Neural cell (in vitro differentiated cells): ENCODE measurements around the gene MPO. TPM values are rescaled to one million over a fixed set of nuclear protein-coding genes. Genes with fewer than 3 reads are reported as not detected.

Experiments
- H2AFZ ChIP-seq: fragments of 200-600, 300-800 bp; sonication (generic), shearing (Covaris generic); 2 replicates; pipeline ENCODE4 v1.6.0; 2014; ENCODE audit warnings: low read depth, mild to moderate bottlenecking, antibody characterized with exemption, low read length, moderate library complexity
- H3F3A ChIP-seq: fragments of 200-600 bp; shearing (Covaris generic); 2 replicates; pipeline ENCODE4 v1.6.1; 2016; ENCODE audit warnings: mild to moderate bottlenecking, moderate library complexity, mixed read lengths, antibody characterized with exemption, low read length; ENCODE audit not compliant: insufficient read depth, poor library complexity, severe bottlenecking
- H3K27ac ChIP-seq: fragments of 200-600, 300-800 bp; sonication (generic), shearing (Covaris generic); 2 replicates; pipeline ENCODE4 v1.5.1; 2014; ENCODE audit warnings: mild to moderate bottlenecking, low read length, moderate library complexity
- H3K27me3 ChIP-seq: fragments of 300-800, 200-600 bp; sonication (generic), shearing (Covaris generic); 2 replicates; pipeline ENCODE4 v1.6.0; 2014; ENCODE audit warnings: mild to moderate bottlenecking, low read depth, low read length, moderate library complexity; ENCODE audit not compliant: insufficient read depth
- H3K36me3 ChIP-seq: fragments of 300-800, 200-600 bp; sonication (generic), shearing (Covaris generic); 2 replicates; pipeline ENCODE4 v1.5.1; 2014; ENCODE audit warnings: mild to moderate bottlenecking, antibody characterized with exemption, low read length, moderate library complexity; ENCODE audit not compliant: insufficient read depth
- H3K4me2 ChIP-seq: fragments of 300-800, 200-600 bp; sonication (generic), shearing (Covaris generic); 2 replicates; pipeline ENCODE4 v1.6.0; 2014; ENCODE audit warnings: mild to moderate bottlenecking, low read length
- H3K4me3 ChIP-seq: fragments of 300-800, 200-600 bp; sonication (generic), shearing (Covaris generic); 2 replicates; pipeline ENCODE4 v1.5.1; 2014; ENCODE audit warnings: mild to moderate bottlenecking, low read length, moderate library complexity
- H3K79me2 ChIP-seq: fragments of 200-600 bp; shearing (Covaris generic); replicated peaks from 2 replicates; pipeline ENCODE4 v1.6.0; 2014; ENCODE audit warnings: mild to moderate bottlenecking, low read length, moderate library complexity; ENCODE audit not compliant: insufficient read depth
- H3K9ac ChIP-seq: fragments of 300-800, 200-600 bp; sonication (generic), shearing (Covaris generic); 2 replicates; pipeline ENCODE4 v1.6.1; 2016; ENCODE audit warnings: mild to moderate bottlenecking, low read length, mixed read lengths
- H3K9me2 ChIP-seq: fragments of 200-600 bp; shearing (Covaris generic); 2 replicates; pipeline ENCODE4 v1.6.1; 2016; ENCODE audit warnings: mild to moderate bottlenecking, low read length, mixed read lengths; ENCODE audit not compliant: insufficient read depth
- H3K9me3 ChIP-seq: fragments of 200-600, 300-800 bp; sonication (generic), shearing (Covaris generic); 2 replicates; pipeline ENCODE4 v1.6.1; 2016; ENCODE audit warnings: mild to moderate bottlenecking, mixed run types, low read length, moderate library complexity, mixed read lengths
- H4K20me1 ChIP-seq: fragments of 200-600 bp; shearing (Covaris generic); 2 replicates; pipeline ENCODE4 v1.6.1; 2016; ENCODE audit warnings: mild to moderate bottlenecking, mixed run types; ENCODE audit not compliant: insufficient read depth
- EP300 ChIP-seq: fragments of 450-650 bp; conservative IDR thresholded peaks from 2 replicates; pipeline ENCODE4 v1.6.1; 2014; ENCODE audit warnings: antibody characterized with exemption, mild to moderate bottlenecking, moderate library complexity; ENCODE audit not compliant: poor library complexity, severe bottlenecking
- EZH2 ChIP-seq: fragments of 200-600, 300-800 bp; shearing (Covaris generic), sonication (generic); IDR thresholded peaks from 2 replicates; pipeline ENCODE4 v1.6.1; 2014; ENCODE audit warnings: antibody characterized with exemption, low read length, borderline replicate concordance, mild to moderate bottlenecking; ENCODE audit not compliant: insufficient read depth, poor library complexity, severe bottlenecking
- MXI1 ChIP-seq: fragments of 450-650 bp; conservative IDR thresholded peaks from 2 replicates; pipeline ENCODE4 v1.6.1; 2014; ENCODE audit warnings: antibody characterized with exemption, mild to moderate bottlenecking; ENCODE audit not compliant: poor library complexity, severe bottlenecking
- POLR2AphosphoS5 ChIP-seq: IDR thresholded peaks from 2 replicates; pipeline ENCODE4 v1.6.1; 2012
- RAD21 ChIP-seq: fragments of 450-650 bp; conservative IDR thresholded peaks from 2 replicates; pipeline ENCODE4 v1.6.1; 2014; ENCODE audit warnings: antibody characterized with exemption, mild to moderate bottlenecking, moderate library complexity
- SMC3 ChIP-seq: fragments of 450-650 bp; conservative IDR thresholded peaks from 2 replicates; pipeline ENCODE4 v1.6.1; 2014; ENCODE audit warnings: antibody characterized with exemption, mild to moderate bottlenecking, moderate library complexity; ENCODE audit not compliant: poor library complexity
- TAF1 ChIP-seq: IDR thresholded peaks from 2 replicates; pipeline ENCODE4 v1.6.1; 2012; ENCODE audit warnings: low read depth
- polyA plus RNA-seq: library from polyadenylated mRNA; depleted of rRNA; stranded (reverse); fragments of >200 nt; gene quantifications from 2 replicates; pipeline ENCODE4 v1.2.3, GENCODE V29; 2014
- TF ChIP-seq, protein P1 (sequence below): fragments of 450-650 bp; IDR thresholded peaks from 2 replicates; pipeline ENCODE4 v1.5.1; 2014; ENCODE audit warnings: antibody characterized with exemption, mild to moderate bottlenecking, moderate library complexity; ENCODE audit not compliant: poor library complexity, severe bottlenecking
- TF ChIP-seq, protein P2 (sequence below): IDR thresholded peaks from 2 replicates; pipeline ENCODE4 v1.6.1; 2012; ENCODE audit warnings: borderline replicate concordance

Gene MPO
- polyA plus RNA-seq, 1 donor from 2014 or later = not detected

DNA sequence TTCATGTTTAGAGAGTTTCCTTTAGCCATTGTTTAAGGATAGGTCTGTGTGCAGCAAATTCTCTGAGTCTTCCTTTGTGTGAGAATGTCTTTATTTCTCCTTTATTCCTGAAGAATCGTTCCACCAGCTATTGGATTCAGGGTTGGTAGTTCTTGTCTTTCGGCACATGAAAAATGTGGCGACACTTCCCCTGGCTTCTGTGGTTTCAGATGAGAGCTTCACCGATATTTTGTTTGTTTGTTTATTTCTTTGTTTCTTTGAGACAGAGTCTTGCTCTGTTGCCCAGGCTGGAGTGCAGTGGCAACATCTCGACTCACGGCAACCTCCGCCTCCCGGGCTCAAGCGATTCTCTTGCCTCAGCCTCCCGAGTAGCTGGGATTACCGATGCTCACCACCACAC is 18.6 kb downstream of the MPO start:
- TF ChIP-seq RAD21 = no peak
- no peak for TF ChIP-seq POLR2AphosphoS5
- no peak for TF ChIP-seq MXI1
- TF ChIP-seq, protein P1, sequence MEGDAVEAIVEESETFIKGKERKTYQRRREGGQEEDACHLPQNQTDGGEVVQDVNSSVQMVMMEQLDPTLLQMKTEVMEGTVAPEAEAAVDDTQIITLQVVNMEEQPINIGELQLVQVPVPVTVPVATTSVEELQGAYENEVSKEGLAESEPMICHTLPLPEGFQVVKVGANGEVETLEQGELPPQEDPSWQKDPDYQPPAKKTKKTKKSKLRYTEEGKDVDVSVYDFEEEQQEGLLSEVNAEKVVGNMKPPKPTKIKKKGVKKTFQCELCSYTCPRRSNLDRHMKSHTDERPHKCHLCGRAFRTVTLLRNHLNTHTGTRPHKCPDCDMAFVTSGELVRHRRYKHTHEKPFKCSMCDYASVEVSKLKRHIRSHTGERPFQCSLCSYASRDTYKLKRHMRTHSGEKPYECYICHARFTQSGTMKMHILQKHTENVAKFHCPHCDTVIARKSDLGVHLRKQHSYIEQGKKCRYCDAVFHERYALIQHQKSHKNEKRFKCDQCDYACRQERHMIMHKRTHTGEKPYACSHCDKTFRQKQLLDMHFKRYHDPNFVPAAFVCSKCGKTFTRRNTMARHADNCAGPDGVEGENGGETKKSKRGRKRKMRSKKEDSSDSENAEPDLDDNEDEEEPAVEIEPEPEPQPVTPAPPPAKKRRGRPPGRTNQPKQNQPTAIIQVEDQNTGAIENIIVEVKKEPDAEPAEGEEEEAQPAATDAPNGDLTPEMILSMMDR = no peak
- no peak for TF ChIP-seq EZH2
- no peak for TF ChIP-seq EP300
- TF ChIP-seq, protein P2, sequence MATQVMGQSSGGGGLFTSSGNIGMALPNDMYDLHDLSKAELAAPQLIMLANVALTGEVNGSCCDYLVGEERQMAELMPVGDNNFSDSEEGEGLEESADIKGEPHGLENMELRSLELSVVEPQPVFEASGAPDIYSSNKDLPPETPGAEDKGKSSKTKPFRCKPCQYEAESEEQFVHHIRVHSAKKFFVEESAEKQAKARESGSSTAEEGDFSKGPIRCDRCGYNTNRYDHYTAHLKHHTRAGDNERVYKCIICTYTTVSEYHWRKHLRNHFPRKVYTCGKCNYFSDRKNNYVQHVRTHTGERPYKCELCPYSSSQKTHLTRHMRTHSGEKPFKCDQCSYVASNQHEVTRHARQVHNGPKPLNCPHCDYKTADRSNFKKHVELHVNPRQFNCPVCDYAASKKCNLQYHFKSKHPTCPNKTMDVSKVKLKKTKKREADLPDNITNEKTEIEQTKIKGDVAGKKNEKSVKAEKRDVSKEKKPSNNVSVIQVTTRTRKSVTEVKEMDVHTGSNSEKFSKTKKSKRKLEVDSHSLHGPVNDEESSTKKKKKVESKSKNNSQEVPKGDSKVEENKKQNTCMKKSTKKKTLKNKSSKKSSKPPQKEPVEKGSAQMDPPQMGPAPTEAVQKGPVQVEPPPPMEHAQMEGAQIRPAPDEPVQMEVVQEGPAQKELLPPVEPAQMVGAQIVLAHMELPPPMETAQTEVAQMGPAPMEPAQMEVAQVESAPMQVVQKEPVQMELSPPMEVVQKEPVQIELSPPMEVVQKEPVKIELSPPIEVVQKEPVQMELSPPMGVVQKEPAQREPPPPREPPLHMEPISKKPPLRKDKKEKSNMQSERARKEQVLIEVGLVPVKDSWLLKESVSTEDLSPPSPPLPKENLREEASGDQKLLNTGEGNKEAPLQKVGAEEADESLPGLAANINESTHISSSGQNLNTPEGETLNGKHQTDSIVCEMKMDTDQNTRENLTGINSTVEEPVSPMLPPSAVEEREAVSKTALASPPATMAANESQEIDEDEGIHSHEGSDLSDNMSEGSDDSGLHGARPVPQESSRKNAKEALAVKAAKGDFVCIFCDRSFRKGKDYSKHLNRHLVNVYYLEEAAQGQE = no peak
- no peak for TF ChIP-seq TAF1
- no peak for TF ChIP-seq SMC3
- Histone ChIP-seq H3K9ac (no peak overlapping the region), H3K9me2 (no peaks in the 10 kb centered on the region), H3K36me3 (no peaks in the 10 kb centered on the region), H3K79me2 (no peaks in the 10 kb centered on the region), H4K20me1 (no peaks in the 10 kb centered on the region), H3K27ac (no peak overlapping the region), H3K27me3 (peaks cover 6% of the 10 kb centered on the region), H3K9me3 (no peaks in the 10 kb centered on the region), H2AFZ (no peak overlapping the region), H3K4me3 (no peak overlapping the region), H3F3A (no peaks in the 10 kb centered on the region), H3K4me2 (no peak overlapping the region)

DNA sequence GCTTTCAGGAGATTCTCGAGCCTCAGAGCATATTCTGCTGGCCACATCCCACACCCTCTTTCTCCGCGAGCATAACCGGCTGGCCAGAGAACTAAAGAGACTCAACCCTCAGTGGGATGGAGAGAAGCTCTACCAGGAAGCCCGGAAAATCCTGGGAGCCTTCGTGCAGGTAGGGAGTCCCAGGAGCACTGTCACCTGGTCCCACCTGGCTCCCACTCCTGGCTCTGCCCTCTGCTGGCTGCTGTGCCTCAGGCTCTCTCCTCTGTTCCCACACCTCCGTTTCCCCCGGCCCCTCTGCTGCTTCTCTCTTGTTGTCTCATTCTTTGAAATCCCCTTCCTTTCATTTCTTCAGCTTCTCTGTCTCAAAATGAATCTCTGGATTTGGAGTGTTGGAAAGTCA is 25.9 kb downstream of the MPO start:
- no peak overlapping the region for H3K4me2 ChIP-seq
- no peaks in the 10 kb centered on the region for H3K9me2 ChIP-seq
- H3K79me2 ChIP-seq = no peaks in the 10 kb centered on the region
- no peak overlapping the region for H3K4me3 ChIP-seq
- no peaks in the 10 kb centered on the region for H3K36me3 ChIP-seq
- no peaks in the 10 kb centered on the region for H4K20me1 ChIP-seq
- H3K9me3 ChIP-seq = no peaks in the 10 kb centered on the region
- H3F3A ChIP-seq = no peaks in the 10 kb centered on the region
- no peak overlapping the region for H2AFZ ChIP-seq
- no peak for TF ChIP-seq EZH2
- TF ChIP-seq, protein P1 = peak; percentile 15
- peaks cover 18% of the 10 kb centered on the region for H3K27me3 ChIP-seq
- H3K9ac ChIP-seq = no peak overlapping the region
- H3K27ac ChIP-seq = no peak overlapping the region
